Measurements from ENCODE around the gene BRPF1.
A peak's percentile ranks its signal among the peaks of the same experiment; 100 is the strongest.

The BRPF1 gene

GRCh38 chr3:9731206-9732079 lies at the start of gene BRPF1:
Gene BRPF1 (plus strand): TSS chr3:9731735. CDS start chr3:9734141, 2,406 bp downstream.
- DNase-seq (ENCODE audit: low spot score), result peak; percentile 100

- no peak for DNase-seq (ENCODE audit: low spot score)
These were observed 49.4 kb upstream of the BRPF1 start for GRCh38 chr3:9682096-9682495.

- DNase-seq (ENCODE audit: low spot score), result no peak
These were observed 48.1 kb upstream of the BRPF1 start for GRCh38 chr3:9683426-9683825.

- DNase-seq (ENCODE audit: low spot score), result no peak
These were observed 46.1 kb upstream of the BRPF1 start for GRCh38 chr3:9685216-9686049.

- no peak for DNase-seq (ENCODE audit: low spot score)
These were observed 45.4 kb upstream of the BRPF1 start for GRCh38 chr3:9686050-9686550.

GRCh38 chr3:9686703-9687102 lies 44.8 kb upstream of the BRPF1 start:
- DNase-seq (ENCODE audit: low spot score), result no peak

GRCh38 chr3:9687514-9687913 lies 44.0 kb upstream of the BRPF1 start:
- DNase-seq (ENCODE audit: low spot score), result no peak

GRCh38 chr3:9688961-9689360 lies 42.6 kb upstream of the BRPF1 start:
- no peak for DNase-seq (ENCODE audit: low spot score)

- no peak for DNase-seq (ENCODE audit: low spot score)
These were observed 41.8 kb upstream of the BRPF1 start for GRCh38 chr3:9689757-9690156.

GRCh38 chr3:9690451-9691450 lies 40.8 kb upstream of the BRPF1 start:
- DNase-seq (ENCODE audit: low spot score), result no peak

- DNase-seq (ENCODE audit: low spot score), result no peak
These were observed 39.9 kb upstream of the BRPF1 start for GRCh38 chr3:9691636-9692035.

- no peak for DNase-seq (ENCODE audit: low spot score)
These were observed 39.1 kb upstream of the BRPF1 start for GRCh38 chr3:9692416-9692815.

- DNase-seq (ENCODE audit: low spot score), result no peak
These were observed 36.2 kb upstream of the BRPF1 start for GRCh38 chr3:9695345-9695744.

- no peak for DNase-seq (ENCODE audit: low spot score)
These were observed 35.8 kb upstream of the BRPF1 start for GRCh38 chr3:9695746-9696145.

GRCh38 chr3:9696480-9697220 lies 34.9 kb upstream of the BRPF1 start:
- DNase-seq (ENCODE audit: low spot score), result no peak

- DNase-seq (ENCODE audit: low spot score), result no peak
These were observed 33.6 kb upstream of the BRPF1 start for GRCh38 chr3:9697892-9698291.

- no peak for DNase-seq (ENCODE audit: low spot score)
These were observed 33.2 kb upstream of the BRPF1 start for GRCh38 chr3:9698293-9698692.

GRCh38 chr3:9700536-9700935 lies 31.0 kb upstream of the BRPF1 start:
- no peak for DNase-seq (ENCODE audit: low spot score)

- DNase-seq (ENCODE audit: low spot score), result no peak
These were observed 30.5 kb upstream of the BRPF1 start for GRCh38 chr3:9701006-9701405.

GRCh38 chr3:9701711-9702110 lies 29.8 kb upstream of the BRPF1 start:
- DNase-seq (ENCODE audit: low spot score), result no peak

GRCh38 chr3:9703240-9703639 lies 28.3 kb upstream of the BRPF1 start:
- DNase-seq (ENCODE audit: low spot score), result no peak

All from activated CD4-positive, alpha-beta T cell treated with anti-CD3 and anti-CD28 coated beads, Interleukin-2, Interleukin-4, amounts not matched to agents 100 ng/mL and 50 ng/mL, durations not matched to agents 16 hours and 8 hours (primary cell).